Left renal pelvis (tissue), 4 donors: ENCODE data around the gene CDK18. TPM values are rescaled to one million over a fixed set of nuclear protein-coding genes. Genes with fewer than 3 reads are reported as not detected.
"Not testable (repeated sequence)": the region's sequence is repeated elsewhere in the genome, so short reads cannot be mapped to it uniquely, and the experiment has no call there.

ENCODE experiments used
- DNase-seq, 4 donors: peaks; one replicate each; pipeline ENCODE4 v3.0.0-alpha.2; 2013; ENCODE audit warnings: low read depth in 4 of 4, low spot score in 3 of 4
- polyA plus RNA-seq, 4 donors: library from polyadenylated mRNA; unstranded; fragments of 120-200 nt; gene quantifications; one replicate each; pipeline ENCODE4 v1.2.1, GENCODE V29; 2013; ENCODE audit not compliant: insufficient read length in 4 of 4

The CDK18 gene
- polyA plus RNA-seq, 4 donors: 14.1 to 40.3 (median 25.5) TPM

DNA sequence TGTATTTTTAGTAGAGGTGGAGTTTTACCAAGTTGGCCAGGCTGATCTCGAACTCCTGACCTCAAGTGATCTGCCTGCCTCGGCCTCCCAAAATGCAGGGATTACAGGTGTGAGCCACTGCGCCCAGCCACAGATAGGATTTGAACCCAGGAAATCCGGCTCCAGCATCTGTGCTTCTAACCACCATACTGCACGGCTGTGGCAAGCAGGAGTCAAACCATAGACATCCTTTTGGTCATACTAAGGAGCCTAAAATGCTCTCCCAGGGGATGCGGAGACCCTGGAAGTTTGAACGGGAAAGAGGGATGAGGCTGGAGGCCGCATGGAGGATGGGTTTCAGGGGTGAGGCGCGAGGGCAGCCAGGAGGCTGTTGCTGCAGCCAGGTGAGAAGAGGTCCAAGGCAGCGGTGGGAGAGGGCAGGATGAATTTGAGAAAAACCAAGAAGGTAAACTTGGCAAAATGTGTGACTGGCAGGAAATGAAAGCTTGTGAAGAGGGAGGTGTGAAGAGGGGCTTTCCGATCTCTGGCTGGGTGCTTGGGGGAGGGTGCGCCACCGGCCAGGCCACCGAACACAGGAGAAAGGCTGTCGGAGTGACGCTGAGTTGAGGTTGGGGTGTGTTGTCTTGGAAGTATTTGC, 24.0 kb upstream of the CDK18 start:
- DNase-seq: no peak

DNA sequence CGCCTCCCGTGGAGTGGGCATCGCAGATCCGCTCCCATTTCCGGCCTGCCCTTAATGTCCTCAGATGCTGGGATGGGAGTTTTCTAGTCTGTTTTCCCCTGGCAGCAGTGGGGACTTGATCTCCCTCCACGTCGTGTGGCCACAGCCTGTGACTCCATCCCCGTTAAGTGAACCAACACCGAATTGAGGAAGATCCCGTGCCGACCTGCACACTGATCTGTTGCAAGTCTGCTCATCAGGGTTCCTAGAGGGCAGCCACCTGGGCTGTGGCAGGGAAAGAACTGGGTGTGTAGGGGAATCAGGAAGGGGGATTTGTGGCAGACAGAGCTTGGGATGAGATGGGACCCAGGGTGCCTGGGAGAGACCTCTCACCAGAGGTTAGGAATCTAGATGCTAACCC, 23.3 kb upstream of the CDK18 start:
- DNase-seq: no peak

DNA sequence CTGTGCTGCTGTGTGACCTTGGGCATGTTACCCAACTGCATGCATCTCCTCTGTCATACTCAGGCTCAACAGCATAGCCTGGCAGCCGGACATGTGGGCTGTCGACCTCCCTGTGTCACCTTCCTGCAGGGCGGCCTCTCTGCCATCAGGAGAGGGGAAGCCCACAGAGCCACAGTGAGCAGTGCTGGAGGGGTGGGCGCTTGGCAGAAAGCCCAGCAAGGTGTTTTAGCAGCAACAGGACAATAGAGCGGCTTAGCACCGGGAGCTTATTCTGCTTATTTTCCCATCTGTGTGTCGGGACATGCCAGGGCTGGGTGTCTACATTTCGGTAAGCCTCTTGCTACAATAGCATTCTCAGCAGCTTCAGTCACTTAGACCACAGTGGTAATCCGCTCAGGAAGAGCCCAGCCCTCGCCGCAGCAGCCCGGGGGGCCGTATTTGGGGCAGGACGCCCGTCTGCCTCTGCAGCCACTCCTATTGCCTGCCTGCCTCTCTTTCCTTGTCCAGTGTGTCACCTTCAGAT, 22.8 kb upstream of the CDK18 start:
- no peak for DNase-seq

DNA sequence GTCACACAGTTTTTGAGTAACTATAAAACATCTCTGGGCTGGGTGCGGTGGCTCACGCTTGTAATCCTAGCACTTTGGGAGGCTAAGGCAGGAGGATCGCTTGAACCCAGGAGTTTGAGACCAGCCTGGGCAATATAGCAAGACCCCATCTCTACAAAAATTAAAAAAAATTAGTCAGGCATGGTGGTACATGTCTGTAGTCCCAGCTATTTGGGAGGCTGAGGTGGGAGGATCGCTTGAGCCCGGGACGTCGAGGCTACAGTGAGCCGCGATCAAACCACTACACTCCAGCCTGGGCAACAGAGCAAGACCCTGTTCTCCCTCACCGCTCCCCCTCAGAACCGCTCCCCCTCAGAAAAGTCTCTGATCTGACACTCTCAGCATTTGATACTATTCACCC, 21.9 kb upstream of the CDK18 start:
- DNase-seq: not testable (repeated sequence)

DNA sequence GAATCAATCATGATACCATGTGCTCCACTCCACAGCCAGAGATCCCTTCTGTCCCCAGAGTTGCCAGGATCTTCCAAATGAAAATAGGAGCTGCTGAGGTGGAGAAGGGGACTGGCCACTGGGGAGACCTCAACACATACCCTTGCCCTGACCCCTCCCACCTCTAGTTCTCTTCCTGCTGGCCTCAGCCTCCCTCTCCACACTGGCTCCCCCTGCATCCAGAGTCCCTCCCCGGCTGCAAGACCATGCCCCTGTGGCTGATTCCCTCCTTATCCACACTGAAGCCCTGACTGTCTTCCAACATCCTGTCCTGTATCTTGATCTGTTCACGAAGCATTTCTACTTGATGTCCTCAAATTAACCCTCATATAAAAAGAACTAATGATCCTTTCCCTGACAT, 21.1 kb upstream of the CDK18 start:
- DNase-seq: no peak

DNA sequence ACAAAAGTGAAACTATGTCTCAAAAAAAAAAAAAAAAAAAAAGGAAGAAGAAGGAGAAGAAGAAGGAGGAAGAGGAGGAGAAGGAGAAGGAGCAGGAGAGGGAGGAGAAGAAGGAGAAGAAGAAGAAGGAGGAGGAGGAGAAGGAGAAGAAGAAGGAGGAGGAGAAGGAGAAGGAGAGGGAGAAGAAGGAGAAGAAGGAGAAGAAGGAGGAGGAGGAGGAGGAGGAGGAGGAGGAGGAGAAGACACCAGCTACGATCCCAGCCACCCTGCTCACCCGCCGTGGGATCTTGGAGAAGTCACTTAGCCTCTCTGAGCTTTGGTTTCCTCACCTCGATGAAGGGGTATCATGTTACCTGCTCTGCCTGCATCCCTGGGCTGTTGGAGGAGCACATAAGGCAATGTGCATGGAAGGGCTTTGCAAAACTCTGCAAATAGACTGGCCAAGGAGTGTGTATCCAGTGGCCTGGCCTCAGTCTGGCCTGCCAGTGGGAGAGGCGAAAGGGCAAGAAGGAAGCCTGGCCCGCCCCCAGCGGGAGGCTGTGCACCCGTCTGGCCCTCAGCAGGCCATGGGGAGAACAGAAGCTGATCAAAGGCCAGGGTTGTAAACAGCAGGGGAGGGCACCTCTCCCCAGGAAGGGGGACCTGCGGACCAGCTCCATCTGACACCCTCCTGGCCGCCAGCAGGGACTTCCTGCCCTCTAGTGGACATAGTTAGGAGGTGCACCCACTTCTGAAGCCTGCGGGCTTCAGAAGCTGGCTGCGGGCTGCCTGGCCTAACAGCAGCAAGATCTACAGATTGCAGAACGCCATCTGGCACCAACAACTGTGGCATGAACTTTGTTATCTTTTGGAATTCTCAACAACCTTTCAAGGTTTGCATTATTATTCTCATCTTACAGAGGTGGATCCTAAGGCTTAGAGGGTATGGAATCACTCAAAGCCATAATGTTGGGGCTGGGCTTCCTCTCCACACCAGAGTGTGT, 19.2 kb upstream of the CDK18 start:
- peak in 1 of 4 donors; percentile 56 for DNase-seq

DNA sequence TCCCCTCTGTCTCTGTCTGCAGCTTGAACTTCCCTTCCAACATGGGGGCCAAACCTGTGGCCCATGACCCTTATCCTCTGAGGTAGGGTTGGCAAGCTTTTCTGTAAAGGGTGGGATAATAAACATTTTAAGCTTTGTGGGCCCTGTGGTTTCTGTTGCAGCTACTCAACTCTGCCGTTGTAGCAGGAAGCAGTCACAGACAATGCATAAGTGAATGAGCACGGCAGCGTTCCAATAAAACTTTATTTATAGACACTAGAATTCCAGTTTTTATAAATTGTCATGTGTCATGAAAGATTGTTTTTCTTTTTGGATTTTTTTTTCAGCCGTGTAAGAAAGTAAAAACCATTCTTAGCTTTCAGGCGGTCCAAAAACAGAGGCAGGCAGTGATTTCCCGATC, 18.2 kb upstream of the CDK18 start:
- no peak for DNase-seq

DNA sequence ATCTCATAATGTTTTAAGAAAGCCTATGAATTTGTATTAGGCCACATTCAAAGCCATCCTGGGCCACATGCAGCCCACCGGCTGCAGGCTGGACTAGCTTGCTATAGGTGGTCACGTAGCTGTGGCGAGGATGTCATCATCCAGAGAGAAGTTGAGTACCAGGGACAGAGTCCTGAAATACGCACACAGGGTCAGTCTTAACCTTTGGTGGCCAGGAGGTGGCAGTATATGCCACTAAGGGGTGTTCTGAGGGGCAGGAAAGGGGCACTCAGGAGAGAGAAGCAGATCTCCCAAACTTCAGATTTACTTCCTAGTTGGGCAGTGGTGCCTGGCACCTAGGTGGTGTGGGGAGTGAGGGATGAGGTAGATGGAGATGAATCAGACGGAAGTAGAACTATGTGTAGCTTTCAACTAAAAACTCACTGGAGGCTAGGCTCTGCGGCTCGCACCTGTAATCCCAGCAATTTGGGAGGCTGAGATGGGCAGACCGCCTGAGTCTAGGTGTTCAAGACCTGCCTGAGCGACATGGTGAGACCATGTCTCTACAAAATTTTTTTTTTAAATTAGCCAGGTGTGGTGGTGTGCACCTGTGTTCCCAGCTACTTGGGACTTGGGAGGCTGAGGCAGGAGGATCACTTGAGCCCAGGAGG, 16.3 kb upstream of the CDK18 start:
- peak in 1 of 4 donors; percentile 55 for DNase-seq

DNA sequence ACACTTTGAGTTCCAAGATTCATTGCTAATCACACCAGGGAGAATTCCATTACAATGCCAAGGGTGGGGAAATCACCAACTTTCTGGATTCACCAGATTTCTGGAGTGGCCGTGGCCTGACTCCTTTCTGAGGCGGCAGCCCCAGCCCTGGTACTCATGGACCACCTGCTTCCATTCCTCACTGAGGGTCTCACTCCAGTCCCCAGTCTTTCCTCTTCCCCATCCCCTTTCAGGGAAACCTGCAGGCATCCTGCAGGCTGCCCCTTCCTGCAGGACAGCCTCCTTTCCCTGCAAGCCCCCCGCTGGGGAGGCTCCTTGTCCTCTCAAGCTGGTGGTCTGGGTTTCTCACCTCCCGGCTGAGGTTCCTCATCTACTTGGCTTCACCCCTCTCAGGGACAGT, 12.7 kb upstream of the CDK18 start:
- no peak for DNase-seq

DNA sequence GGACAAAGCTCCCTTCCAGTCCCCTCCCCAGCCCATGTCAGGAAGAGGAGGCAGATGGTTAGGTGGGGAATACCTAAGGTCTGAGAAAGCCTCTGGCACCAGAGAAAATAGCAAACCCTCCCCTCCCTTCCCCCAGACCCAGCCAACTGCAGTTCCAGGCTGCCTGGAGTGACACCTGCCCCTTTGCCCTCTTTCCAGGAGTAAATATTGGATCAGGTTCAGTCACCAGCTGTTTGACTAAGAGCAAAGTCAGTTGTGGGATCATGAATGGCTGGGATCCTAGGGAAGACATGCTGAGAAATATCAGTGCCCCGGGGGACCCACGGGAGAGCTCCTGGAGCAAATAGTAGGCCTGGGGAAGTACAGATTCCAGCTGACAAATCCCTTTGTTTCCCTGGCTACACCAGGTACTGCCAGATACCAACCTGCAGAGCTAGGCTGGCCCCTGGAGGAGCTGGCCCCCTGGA, 12.2 kb upstream of the CDK18 start:
- DNase-seq: no peak

DNA sequence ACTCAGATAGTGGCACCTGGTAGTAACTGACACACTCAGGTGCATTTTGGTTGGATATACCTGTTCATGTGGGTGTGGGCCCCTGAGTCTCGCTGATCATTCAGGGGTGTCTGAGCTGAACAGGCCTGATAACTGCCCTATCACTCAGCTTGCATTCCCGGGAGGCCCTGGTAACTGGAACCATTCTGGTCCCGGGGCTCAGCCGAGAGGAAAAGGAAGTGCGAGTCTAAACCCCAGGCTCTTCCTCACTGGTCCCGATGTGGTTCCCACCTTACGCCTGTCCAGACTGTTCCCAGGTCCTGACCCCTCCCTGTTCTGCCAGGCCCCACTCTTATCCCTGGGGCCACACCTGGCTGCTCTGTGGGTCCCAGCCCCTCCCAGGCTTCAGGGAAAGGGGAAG, 11.7 kb upstream of the CDK18 start:
- no peak for DNase-seq

DNA sequence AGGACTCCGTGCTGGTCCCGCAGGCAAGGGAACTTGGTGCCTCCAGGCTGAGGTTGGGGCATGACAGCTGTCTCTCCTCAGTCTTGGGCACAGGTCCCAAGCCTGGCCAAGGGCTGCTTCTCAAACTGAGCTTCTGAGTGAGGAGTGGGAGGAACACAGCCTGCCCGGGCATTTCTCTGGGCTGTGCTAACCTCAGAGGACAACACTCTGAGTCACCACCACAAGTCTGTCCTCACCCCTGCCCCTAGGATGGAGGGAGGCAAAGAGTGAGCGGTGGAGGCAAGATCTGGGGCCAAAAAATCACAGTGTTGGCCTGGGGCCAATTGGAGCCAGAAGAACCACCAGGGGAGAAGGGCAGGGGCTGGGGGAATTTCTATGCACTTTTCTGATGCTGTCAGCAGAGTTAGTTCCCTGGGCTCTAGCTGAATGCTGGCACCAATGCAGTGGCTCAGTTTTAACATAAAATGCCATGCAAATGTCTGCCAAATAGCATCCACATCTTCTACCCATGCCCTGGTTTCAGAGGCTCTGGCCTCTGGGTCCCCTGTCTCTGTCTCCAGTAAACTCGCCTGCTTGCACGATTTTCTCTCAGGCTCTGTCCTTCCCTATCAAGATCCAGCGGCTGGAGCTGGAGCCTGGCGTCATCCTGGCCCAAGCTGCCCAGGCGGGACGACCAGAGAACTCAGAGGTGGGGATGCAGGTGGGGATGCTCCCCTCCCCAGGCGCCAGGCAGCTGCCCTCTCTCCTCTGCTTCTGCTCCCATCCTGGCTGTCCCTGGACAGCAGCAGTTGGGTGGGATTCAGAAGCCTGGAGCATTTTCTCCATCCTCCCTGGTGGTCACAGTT, 11.0 kb upstream of the CDK18 start:
- DNase-seq: no peak

DNA sequence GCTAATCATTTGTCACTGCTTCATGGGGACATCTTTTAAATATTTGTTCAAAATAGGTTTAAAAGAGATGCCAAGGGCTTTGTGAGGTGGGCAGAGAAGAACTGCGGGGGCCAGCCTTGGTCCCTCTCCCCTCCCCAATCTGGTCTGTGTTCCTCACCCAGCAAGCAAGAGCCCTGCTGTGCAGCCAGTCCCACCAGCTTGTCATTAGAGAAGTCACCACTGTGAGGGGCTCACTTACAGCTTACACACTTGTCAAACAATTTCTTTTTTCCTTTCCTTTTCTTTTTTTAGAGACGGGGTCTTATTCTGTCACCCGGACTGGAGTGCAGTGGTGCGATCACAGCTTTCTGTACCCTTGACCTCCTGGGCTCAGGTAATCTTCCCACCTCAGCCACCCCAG, 10.4 kb upstream of the CDK18 start:
- no peak for DNase-seq

DNA sequence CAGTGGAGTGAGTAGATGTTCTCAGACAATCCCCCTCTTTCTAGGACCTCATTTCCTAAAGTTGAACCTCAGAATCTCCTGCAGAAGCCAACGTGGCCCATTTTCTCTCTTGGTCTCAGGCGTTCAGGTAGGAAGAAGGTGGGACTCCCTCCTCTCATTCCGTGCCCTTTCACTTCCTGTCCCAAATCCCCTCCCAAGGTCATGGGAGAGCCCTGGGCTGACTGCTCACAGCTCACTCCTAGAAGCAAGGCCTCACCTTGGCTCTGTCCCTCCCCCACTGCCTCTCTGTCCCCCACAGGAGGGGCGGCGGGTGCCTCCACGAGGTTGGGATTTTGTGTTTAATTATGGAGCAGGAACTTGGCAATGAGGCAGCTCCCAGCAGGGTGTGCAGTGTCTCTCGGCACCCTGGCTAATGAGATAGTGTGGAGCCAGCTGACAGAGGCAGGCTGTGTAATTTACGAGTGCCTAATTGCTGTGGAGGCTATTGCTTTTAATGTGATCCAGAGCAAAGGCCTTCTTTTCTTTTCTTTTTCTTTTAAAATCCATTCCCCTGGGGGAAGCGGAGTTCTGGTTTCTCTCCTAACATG, 9.1 kb upstream of the CDK18 start:
- DNase-seq: no peak

DNA sequence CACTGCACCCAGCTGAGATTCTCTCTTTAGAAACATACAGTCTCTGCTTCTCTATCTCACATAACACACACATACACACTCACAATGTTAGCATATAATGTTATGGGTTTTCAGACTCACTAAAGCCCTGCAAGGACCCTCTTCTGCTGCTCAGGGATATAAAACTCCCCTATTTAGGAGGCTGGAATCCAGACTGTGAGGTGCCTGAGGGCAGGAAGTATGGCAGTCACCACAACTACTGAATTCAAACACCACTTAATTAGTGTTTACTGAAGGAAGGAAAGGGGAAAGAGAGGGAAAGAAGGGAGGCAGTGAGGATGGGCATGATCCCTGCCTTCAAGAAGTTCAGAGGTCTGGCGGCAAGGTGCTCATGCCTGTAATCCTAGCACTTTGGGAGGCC, 7.8 kb upstream of the CDK18 start:
- no peak for DNase-seq

DNA sequence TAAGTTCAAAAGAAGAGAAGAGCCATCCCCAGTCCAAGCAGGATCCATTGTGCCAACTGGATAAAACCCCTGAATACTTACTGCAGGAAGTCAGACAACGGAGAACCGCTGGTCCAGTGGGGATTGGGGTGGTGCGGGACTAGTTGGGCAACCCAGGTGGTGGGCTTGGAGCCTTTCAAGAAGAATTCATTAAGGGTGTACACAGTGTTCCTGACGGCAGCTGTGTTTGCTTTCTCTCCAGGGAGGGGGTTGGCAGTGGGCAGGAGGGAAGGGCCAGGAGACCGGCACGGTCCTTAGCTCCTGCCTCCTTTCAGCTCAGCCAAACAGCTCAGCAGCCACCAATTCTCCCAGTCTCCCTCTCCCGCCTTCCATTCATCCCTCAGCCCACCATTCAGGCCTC, 7.1 kb upstream of the CDK18 start:
- DNase-seq: no peak

DNA sequence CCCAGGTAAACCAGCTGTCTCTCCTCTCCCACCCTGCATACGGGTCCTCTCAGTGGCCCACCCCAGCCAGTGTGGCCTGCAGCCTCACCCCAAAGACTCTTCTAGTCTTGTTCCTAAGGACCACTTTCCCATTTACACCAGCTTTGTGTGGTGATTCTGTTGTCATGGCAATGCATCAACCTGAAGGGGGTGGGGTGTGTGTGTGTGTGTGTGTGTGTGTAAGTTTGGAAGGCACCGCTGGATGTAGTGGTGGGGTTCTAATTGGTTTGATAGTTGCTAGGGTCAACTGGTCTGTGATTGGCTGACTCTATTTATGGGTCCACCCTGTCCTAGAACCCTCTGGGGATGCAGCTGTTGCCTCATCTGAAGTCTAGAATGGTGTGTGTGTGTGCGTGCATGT, 4.7 kb upstream of the CDK18 start:
- no peak for DNase-seq

DNA sequence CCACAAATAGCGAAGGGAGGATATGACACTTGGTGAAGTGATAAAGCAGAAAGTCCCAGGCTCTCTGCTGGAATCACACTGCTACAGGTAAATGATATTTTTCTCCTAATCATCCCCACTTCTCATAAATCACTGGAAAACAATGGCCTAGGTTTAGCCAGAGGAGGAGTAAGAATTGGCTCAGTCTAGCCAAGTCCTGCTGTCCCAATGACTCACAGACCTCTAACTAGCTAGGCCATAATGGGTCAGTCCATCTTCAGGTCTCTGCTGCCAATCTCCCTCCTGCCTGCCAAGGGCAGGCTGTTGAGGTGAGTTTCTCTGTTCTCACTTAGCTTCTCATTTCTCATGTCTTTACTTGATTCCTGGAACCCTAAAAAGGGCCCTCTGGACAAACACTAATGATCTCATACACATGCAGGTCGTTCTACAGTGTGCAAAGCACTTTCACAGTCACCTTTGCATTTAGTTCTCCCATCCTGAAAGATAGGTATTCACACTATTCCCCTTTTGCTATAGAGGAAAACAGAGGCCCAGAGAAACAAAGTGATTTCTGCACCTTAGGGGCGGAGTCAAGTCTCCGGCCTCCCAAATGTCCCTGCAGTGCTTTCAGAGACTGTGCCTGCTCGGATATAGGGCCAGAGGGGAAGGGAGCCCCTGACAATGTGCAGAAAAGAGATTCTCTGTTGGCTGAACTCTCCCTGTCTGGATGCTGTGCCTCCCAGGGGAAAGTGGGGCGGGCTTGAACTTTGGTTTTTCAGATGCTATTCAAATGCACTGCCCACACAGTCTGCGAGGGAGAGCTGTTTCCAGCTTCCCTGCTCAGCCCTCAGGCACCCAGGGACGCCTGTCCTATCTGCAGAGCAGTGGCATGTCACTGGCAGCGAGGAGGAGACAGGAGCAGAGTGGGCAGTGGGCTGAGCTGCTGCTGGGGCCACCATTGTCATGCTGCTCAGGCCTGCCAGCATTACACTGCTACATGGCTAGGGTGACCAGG, 3.9 kb upstream of the CDK18 start:
- no peak for DNase-seq
